GM18499 (cell line): ENCODE measurements around the gene WDR76.
A peak's percentile ranks its signal among the peaks of the same experiment; 100 is the strongest.
"Not testable (repeated sequence)": the region's sequence is repeated elsewhere in the genome, so short reads cannot be mapped to it uniquely, and the experiment has no call there.

ENCODE experiments used
- ATAC-seq: cut with Tn5 transposase; IDR thresholded peaks from one replicate; pipeline ENCODE4 v1.9.1; 2021; ENCODE audit warnings: moderate number of reproducible peaks; ENCODE audit not compliant: insufficient read depth, unreplicated experiment

The WDR76 gene

DNA sequence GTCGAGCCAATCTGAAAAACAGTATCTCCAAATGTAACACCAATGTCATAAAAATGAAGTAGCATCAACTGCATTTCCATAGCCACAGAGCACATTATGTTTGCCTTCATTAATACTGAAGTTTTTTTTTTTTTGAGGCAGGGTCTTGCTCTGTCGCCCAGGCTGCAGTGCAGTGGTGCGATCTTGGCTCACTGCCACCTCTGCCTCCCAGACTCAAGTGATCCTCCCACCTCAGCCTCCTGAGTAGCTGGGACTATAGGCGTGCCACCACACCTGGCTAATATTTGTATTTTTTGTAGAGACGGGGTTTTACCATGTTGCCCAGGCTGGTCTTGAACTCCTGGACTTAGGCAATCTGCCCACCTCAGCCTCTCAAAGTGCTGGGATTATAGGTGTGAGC is 11.7 kb upstream of the WDR76 start:
- not testable (repeated sequence) for ATAC-seq

DNA sequence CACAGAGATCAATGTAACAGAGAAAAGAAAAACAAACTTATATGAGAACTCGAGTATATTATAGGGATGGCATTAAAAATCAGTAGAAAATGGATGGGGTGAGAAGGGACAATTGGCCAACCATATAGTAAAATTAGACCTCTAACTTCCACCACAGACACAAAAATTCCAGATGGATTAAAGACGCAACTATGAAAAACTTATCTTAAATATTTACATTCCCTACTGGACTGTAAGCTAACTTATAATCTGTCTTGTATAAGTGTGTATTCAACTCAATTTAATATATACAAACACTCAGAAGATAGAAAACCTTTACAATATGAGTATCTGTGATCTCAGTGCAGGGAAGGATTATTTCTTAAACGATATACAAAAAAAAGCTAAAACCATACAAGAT is 5.3 kb upstream of the WDR76 start:
- ATAC-seq, result no peak

DNA sequence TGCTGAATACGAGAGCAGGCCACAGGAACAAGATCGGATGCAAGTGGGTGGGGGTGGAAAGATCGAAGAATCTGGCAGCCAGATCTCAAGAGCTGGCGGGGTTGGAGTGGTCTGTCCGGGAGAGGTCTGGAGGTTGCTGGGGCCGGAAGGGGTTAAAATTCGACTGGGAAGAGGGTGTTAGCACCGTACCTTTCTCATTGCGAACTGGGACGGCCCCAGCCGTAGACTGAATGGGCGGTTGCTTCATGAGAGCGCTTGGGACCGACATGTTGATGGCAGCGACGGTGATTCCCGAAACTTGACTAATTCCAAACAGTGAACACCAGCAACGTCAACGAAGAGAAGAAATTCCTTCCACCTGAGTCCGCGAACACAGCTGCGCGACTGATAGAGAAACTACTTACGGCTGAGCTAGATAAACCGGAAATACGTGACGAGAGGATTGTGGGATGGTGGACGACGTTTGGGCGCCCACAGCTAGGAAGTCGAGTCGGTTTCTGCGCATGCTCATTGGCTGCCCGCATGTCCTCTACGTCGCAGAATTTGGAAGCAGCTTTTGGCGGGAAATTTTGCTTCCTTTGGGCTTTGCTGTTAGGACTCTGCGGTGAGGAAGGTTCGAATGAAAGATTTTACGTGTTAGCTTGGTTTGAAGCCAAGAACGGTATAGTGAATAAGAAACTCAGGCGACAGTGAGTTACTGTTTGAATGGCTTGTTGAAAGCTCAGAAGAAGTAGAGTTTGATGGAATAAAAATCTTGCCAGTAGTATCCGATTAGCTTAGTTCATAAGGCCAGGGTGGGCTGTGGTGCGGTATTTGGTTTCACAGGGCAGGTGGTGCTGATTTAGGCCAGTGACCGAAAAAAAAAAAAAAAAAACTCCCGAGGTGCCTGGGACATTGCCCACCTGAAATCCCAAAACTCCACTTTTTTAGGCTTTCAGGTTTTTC is 2.2 kb upstream of the WDR76 start, which contains the start of gene MFAP1:
MFAP1 (minus strand) TSS at position 389 of the 945 bp plus-strand sequence; CDS start at position 268, 121 bp downstream.
- ATAC-seq, result peak; percentile 60

DNA sequence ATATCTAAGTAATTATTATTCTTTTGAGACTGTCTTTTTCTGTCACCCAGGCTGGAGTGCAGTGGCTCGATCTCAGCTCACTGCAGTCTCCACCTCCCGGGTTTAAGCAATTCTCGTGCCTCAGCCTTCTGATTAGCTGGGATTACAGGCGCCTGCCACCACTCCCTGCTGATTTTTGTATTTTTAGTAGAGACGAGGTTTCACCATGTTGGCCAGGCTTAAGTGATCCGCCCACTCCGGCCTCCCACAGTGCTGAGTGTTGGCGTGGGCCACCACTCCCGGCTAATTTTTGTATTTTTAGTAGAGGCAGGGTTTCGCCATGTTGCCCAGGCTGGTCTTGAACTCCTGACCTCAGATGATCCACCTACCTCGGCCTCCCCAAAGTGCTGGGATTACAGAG is 1.5 kb upstream of the WDR76 start:
- ATAC-seq, result not testable (repeated sequence)

DNA sequence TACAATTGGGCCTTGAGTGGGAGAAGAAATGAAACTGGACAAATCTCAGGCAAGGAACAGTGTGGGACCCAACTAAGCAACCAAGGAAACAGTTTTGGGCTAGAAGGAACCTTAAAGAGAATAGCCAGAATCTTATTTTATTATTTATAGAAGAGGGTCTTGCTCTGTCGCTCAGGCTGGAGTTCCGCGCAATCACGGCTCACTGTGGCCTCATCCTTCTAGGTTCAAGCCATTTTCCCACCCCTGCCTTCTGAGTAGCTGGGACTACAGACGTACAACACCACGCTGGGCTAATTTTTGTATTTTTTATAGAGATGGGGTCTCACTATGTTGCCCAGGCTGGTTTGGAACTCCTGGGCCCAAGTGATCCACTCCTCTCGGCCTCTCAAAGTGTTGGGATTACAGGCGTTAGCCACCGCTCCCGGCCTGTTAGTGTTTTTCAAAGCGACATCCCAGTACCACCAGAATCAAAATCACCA is 734 bp upstream of the WDR76 start:
- no peak for ATAC-seq

DNA sequence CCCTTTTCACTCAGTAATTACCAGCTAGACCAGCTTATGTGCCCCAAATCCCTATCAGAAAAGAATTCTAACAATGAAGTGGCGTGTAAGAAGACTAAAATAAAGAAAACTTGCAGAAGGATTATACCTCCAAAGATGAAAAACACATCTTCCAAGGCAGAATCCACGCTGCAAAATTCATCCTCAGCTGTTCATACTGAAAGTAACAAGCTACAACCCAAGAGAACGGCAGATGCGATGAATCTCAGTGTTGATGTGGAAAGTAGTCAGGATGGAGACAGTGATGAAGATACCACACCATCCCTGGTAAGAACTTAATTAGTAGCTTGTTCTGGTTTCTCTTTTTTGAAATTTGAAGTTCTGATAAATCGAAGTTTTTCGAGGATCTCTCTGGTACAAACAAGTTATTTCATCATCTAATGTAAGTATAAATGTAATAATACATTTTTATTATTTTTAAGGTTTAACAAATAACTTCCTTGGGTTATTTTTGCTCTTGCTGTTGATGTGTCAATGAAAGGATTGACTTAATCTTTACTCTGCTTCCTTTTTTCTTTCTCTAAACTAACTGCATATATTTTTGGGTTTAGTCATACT is 1.4 kb downstream of the WDR76 start:
- no peak for ATAC-seq

DNA sequence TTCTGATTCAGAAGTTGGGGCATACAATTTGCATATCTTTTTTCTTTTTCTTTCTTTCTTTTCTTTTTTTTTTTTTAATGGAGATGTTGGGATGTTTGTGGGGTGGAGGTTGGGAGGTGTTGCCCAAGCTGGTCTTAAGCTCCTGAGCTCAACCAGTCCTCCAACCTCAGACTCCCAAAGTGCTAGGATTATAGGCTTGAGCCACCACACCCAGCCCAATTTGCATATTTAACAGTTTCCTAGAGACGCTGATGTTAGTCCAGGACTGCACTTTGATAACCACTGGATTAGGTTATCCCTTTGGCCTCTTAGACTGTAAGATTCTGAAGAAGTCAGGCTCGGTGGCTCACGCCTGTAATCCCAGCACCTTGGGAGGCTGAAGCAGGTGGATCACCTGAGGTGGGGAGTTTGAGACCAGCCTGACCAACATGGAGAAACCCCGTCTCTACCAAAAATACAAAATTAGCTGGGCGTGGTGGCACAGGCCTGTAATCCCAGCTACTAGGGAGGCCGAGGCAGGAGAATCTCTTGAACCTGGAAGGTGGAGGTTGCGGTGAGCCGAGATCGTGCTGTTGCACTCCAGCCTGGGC is 3.2 kb downstream of the WDR76 start:
- ATAC-seq, result not testable (repeated sequence)

DNA sequence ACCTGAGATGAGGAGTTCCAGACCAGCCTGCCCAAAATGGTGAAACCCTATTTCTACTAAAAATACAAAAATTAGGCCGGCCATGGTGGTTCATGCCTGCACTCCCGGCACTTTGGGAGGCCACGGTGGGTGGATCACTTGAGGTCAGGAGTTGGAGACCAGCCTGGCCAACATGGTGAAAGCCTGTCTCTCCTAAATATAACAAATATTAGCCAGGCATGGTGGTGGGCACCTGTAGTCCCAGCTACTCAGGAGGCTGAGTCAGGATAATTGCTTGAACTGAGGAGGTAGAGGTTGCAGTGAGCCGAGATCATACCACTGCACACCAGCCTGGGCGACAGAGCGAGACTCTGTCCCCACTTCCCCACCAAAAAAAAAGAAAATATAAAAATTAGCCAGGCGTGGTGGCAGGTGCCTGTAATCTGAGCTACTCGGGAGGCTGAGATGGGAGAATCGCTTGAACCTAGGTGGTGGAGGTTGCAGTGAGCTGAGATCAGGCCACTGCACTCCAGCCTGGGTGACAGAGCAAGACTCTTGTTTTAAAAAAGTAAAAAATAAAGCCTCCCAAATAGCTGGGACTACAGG is 4.0 kb downstream of the WDR76 start:
- not testable (repeated sequence) for ATAC-seq

DNA sequence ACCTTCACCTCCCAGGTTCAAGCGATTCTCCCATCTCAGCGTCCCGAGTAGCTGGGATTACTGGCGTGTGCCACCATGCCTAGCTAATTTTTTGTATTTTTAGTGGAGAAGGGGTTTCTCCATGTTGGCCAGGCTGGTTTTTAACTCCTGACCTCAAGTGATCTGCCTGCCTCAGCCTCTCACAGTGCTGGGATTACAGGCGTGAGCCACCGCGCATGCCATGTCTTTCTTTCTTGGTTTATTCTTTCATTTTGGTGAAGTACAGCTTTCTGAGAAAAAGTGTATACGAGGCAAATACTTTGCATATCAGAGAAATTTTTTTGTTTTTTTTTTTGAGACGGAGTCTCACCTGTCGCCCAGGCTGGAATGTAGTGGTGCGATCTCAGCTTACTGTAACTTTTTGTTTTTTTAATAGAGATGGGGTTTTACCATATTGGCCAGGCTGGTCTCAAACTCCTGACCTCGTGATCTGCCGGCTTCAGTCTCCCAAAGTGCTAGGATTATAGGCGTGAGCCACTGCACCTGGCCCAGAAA is 4.8 kb downstream of the WDR76 start:
- ATAC-seq, result not testable (repeated sequence)

DNA sequence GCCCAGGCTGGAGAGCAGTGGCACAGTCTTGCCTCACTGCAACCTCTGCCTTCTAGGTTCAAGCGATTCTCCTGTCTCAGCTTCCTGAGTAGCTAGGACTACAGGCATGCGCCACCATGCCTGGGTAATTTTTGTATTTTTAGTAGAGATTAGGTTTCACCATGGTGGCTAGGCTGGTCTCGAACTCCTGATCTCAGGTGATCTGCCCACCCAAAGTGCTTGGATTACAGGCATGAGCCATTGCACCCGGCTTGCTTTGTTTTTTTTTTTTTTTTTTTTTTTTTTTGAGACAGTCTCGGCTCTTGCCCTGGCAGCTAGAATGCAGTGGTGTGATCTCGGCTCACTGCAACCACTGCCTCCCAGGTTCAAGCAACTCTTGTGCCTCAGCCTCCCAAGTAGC is 5.7 kb downstream of the WDR76 start:
- ATAC-seq, result not testable (repeated sequence)

DNA sequence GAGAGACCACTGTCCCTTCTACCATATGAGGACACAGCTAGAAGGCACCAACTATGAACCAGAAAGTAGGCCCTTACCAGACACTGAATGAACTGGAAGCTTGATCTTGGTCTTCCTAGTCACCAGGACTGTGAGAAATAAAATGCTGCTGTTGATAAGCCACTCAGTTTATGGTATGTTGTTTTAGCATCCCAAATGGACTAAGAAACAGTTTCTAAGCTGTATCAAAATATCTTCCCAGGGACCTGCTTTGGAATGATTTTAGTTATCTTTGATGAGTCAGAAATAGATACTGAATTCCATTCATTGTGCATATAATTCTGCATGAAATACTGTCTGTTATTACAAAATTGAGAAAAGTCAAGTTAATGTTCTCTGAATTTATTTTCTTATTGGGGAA is 18.6 kb downstream of the WDR76 start:
- ATAC-seq, result no peak

DNA sequence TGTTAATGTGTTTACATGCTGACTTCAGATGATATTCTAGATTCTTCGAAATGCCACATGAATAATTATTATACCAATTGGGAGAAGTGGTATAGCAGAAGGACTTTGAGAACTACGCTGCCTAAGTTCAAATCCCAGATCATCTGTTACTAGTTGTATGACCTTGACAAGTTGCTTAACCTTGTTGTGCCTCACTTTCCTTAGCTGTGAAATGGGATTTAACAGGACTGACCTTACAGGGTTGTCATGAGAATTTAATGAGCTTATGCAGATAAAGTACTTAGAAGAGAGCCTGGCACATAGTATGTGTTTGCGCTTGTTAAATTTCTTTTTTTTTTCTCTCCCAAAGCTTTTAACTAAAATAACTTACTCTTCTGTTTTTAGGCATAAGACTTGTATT is 24.4 kb downstream of the WDR76 start:
- ATAC-seq, result no peak

DNA sequence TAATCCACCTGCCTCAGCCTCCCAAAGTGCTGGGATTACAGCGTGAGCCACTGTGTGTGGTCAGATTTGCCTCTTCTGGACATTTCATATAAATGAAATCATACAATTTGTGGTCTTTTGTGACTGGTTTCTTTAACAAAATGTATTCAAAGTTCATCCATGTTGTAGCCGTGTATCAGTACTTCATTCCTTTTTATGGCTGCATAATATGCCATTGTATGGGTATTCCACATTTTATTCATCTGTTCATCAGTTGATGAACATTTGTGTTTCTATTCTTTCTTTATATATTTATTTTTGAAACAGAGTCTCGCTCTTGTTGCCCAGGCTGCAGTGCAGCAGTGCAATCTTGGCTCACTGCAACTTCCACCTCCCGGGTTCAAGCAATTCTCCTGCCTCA is 25.8 kb downstream of the WDR76 start:
- no peak for ATAC-seq

DNA sequence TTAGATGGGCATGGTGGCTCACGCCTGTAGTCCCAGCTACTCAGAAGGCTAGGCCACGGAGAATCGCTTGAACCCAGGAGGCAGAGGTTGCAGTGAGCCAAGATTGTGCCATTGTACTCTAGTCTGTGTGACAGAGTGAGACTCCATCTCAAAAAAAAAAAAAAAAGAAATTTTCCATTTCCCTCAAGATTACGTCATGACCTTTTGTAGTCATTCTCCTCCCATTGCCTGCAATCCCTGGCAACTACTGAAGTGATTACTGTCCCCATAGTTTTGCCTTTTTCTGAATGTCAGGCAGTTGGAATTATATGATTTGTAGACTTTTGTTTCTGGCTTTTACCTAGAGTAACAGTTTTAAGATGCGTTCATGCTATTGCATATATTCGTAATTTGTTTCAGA is 28.0 kb downstream of the WDR76 start:
- no peak for ATAC-seq

DNA sequence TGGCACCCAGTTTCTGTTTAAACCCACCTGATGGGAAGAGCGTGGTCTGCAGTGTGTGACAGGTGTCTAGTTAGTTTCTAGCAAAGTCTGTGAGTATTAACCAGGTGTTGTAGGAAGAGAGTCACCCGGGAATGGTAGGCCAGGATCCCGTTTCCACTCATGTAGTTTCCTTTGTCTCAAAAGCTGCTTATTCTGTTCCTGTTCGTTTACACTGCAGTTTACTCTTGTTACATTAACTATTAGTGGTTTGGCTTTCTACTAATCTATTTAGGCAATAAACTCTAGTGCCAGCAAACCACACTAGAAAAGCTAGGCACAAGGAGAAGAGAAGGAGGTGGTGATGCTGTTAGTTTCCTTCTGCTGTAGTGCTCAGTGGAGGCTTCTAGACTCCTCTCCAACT is 32.7 kb downstream of the WDR76 start:
- ATAC-seq, result no peak

DNA sequence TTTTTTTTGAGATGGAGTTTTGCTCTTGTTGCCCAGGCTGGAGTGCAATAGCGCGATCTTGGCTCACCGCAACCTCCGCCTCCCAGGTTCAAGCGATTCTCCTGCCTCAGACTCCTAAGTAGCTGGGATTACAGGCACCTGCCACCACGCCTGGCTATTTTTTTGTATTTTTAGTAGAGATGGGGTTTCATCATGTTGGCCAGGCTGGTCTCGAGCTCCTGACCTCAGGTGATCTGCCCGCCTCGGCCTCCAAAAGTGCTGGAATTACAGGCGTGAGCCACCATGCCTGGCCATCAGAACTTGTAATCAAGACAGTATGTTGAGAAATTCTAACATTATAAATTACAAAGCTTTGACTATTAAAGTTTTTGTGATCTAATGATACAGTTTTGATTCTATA is 39.8 kb downstream of the WDR76 start:
- ATAC-seq, result not testable (repeated sequence)

DNA sequence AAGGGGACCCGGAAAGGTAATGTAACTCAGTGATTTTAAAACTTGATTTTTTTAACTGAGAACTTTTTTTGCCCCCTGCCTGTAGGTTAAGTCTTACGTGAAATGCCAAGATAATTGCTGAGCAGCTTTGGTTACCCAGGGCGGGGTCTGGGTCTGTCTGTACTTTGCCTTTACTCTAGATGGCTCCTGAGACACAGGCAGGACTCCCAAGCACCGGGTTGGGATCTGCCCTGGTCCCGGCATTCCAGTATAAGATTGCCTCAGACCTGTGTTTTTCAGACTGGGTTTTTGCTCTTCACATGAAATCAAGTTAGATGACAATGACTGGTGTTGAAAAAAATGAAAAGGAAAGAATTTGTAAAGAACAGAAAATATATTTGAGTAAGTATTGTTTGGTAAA is 40.3 kb downstream of the WDR76 start:
- no peak for ATAC-seq

DNA sequence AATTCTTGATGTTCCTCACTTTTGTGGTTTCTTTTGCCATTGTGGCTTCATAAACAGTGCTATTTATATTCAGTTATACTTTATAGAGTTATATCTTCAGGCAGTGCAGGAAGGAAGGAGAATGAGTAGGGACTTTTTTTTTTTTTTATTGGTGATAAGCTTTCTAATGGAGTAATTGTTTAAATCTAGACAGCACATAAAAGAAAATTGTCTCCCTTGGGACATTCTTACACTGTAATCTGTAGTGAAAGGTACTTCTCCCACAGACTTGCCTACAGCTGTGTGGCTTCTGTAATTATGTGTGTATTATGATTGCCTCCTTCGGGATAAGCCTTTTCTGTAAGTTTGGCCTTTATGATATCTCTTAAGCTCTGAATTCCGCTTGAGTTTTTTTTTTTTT is 41.6 kb downstream of the WDR76 start:
- no peak for ATAC-seq

DNA sequence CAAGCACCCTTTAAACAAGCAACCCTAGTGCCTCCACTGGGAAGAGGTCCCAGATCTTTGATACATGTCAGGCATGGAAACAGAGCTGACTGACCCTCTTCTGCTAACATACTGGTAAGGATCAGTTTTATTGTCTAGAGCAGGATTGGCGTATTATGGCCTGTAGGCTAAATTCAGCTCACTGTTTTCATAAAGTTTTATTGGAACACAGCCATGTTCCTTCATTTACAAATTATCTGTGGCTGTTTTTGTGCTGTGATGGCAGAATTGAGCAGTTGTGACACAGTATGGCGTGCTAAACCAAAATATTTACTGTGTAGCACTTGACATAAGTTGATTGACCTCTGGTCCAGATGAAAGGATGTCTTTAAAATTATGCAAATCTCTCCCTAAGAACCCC is 45.0 kb downstream of the WDR76 start:
- ATAC-seq, result no peak

DNA sequence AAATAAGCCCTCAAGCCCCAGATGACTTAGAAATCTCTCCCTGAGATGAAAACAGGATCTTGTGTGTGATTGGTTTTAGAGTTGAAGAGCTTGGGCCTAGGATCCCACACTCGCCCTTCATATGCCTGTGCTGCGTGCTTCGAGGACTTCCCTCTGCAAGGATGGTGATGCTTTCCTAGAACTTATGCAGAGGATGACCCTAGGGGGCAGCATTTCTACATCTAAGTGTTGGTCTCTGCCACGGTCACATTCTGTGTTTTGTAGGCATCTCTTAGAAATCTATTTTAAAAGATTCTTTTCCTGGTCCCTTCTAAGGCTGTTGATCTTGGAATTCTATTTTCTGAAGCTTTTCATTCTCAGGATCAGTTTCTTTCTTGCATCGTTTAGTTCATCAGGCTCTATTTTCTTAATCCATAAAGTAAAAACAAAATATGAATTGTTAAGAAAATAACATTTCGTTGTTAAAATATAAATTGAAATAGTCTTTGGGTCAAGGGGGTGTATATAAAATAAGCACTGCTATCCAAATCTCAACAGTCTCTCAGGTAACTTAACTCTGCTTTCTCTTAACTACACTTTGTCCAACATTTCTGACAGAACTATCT is 45.7 kb downstream of the WDR76 start:
- no peak for ATAC-seq
